Aorta (tissue), 5 donors: ENCODE measurements around the gene SYN1. TPM values are rescaled to one million over a fixed set of nuclear protein-coding genes. Genes with fewer than 3 reads are reported as not detected.
A peak's percentile ranks its signal among the peaks of the same experiment; 100 is the strongest.

Experiments used
- ATAC-seq: fragments of 200-7000 bp; cut with Tn5 transposase; one replicate; pipeline ENCODE4 v1.9.1; 2022; ENCODE audit warnings: moderate library complexity; ENCODE audit not compliant: low FRiP score
- DNase-seq, 2 donors: peaks; one replicate each; pipeline ENCODE4 v3.0.0-alpha.2; 2020
- H3K27ac ChIP-seq, 2 donors: one replicate each; pipeline ENCODE4 v1.5.1; 2013; ENCODE audit warnings: low read length in 2 of 2, mild to moderate bottlenecking in 2 of 2, moderate library complexity in 2 of 2, control low read depth in 1 of 2, inconsistent platforms in 1 of 2, low read depth in 1 of 2
- H3K27me3 ChIP-seq, 2 donors: one replicate each; pipeline ENCODE4 v1.6.1; 2013; ENCODE audit warnings: control low read depth in 1 of 2, low read length in 1 of 2, mild to moderate bottlenecking in 1 of 2, moderate library complexity in 1 of 2; ENCODE audit not compliant: insufficient read depth in 2 of 2, control insufficient read depth in 1 of 2
- H3K36me3 ChIP-seq, 2 donors: one replicate each; pipeline ENCODE4 v1.6.1; 2013; ENCODE audit warnings: control low read depth in 1 of 2, low read length in 1 of 2, mild to moderate bottlenecking in 1 of 2; ENCODE audit not compliant: insufficient read depth in 2 of 2, control insufficient read depth in 1 of 2
- H3K4me1 ChIP-seq, 2 donors: one replicate each; pipeline ENCODE4 v1.6.1; 2013; ENCODE audit warnings: low read length in 2 of 2, control low read depth in 1 of 2, mild to moderate bottlenecking in 1 of 2, moderate library complexity in 1 of 2; ENCODE audit not compliant: insufficient read depth in 2 of 2, control insufficient read depth in 1 of 2
- H3K4me3 ChIP-seq, 2 donors: one replicate each; pipeline ENCODE4 v1.5.1; 2013; ENCODE audit warnings: low read length in 2 of 2, control low read depth in 1 of 2, mild to moderate bottlenecking in 1 of 2
- H3K9me3 ChIP-seq: one replicate; pipeline ENCODE4 v1.6.1; 2013; ENCODE audit warnings: mild to moderate bottlenecking, low read length; ENCODE audit not compliant: control insufficient read depth
- WGBS, 2 donors: extraction: QIAGEN DNeasy Blood & Tissue Kit; methylation state at CpG; one replicate each; pipeline ENCODE4 v1.1.7; 2013; 5-methylcytosine and 5-hydroxymethylcytosine counted together
- intact Hi-C, 2 donors: fragments of 100-400 bp; cut with DNase I; formaldehyde crosslinking; loops; one replicate each; pipeline versions ENCODE4 v1.14.2 to v1.15.0; 2022
- polyA plus RNA-seq, 2 donors: library from polyadenylated mRNA; stranded (reverse); fragments of 200-250 nt; gene quantifications; one replicate each; pipeline ENCODE4 v1.2.3, GENCODE V29; 2013
- total RNA-seq, 2 donors: library from RNA; stranded (reverse); fragmentation: NEBNext Ultra II Directional; extraction: Animal tissue kit (Norgen Biotek cat#: 25700); gene quantifications; one replicate each; pipeline ENCODE4 v1.2.1, GENCODE V29; 2021
- donor health status: healthy with polysubstance abuse.
- donor health status: Bipolar disorder and iron deficiency.
- donor health status: DM: no; HTN: no; CAD: no.
- donor health status: DM: no; HTN: no; CAD: no.
- donor health status: DM: yes; HTN: yes; CAD: no.

SYN1 gene
- total and polyA plus RNA-seq, 4 donors, result 0.90 to 1.9 (median 1.5) TPM

- Histone ChIP-seq H3K4me3 (no peak overlapping the region), H3K36me3 (peaks cover 0 to 2% of the 10 kb centered on the region in 2 donors), H3K4me1 (no peaks in the 10 kb centered on the region), H3K9me3 (no peaks in the 10 kb centered on the region), H3K27ac (no peak overlapping the region), H3K27me3 (no peaks in the 10 kb centered on the region)
- DNase-seq (no peak), ATAC-seq (no peak)
- 13 to 26% methylated on average over 2 of the region's 2 CpGs for WGBS, 2 donors
- intact Hi-C loops, result loop anchor here (5.0 to 10.0 kb wide), 2 partner anchors 59 to 82 kb away; partner anchors contain the start of genes ARAF (in 1 of the 2) and TIMP1 (in 1 of the 2)
These were observed 24.3 kb upstream of the SYN1 start for GRCh38 chrX:47643926-47644325.

GRCh38 chrX:47638816-47639215 lies 19.2 kb upstream of the SYN1 start:
- Histone ChIP-seq H3K4me3 (no peak overlapping the region), H3K27ac (no peak overlapping the region), H3K27me3 (no peaks in the 10 kb centered on the region), H3K9me3 (no peaks in the 10 kb centered on the region), H3K4me1 (no peaks in the 10 kb centered on the region), H3K36me3 (peaks cover 0 to 2% of the 10 kb centered on the region in 2 donors)
- 91 to 92% methylated on average over 14 of the region's 14 CpGs for WGBS, 2 donors
- DNase-seq, result no peak
- intact Hi-C loops, result no loop called here
- no peak for ATAC-seq

GRCh38 chrX:47637546-47638195 lies 18.0 kb upstream of the SYN1 start:
- Histone ChIP-seq H3K27me3 (no peaks in the 10 kb centered on the region), H3K36me3 (peaks cover 0 to 2% of the 10 kb centered on the region in 2 donors), H3K4me3 (no peak overlapping the region), H3K27ac (no peak overlapping the region), H3K9me3 (no peaks in the 10 kb centered on the region), H3K4me1 (no peaks in the 10 kb centered on the region)
- intact Hi-C loops, result no loop called here
- peak in 1 of 2 donors; percentile 68 for DNase-seq
- 48 to 71% methylated on average over 31 of the region's 31 CpGs for WGBS, 2 donors
- peak; percentile 68 for ATAC-seq

DNA sequence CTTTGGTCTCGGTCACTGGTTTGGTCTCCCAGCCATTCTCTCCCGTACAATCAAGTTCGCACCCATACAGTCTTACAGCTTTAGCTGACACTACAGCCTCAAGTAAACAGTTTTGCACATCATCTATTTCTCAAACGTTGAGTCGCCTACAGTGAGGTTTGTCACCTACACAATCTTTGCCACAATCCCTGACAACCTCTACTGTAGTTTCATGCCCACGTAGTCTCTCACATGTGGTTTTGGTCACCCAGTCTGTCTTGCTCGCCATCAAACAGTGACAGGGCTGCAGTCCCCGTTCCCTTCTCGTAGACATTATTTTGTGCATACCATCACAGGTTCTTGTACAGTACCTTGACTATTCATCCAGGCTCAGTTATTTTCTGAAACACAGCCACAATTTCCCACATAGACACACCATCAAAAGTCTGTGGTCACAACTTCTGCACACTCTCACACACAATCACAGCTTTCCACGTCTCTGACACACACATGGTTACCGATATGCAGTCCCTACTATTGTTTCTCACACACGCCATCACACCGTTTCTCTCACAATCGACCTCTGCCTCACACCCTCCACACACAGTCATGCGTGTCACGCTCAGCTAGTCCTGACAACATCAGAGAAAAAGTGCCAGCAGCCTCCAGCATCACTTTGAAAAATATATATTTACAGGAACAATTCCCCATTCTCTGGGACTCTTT lies 15.4 kb upstream of the SYN1 start:
- Histone ChIP-seq H3K27ac (no peak overlapping the region), H3K4me1 (no peaks in the 10 kb centered on the region), H3K36me3 (peaks cover 0 to 2% of the 10 kb centered on the region in 2 donors), H3K4me3 (no peak overlapping the region), H3K9me3 (no peaks in the 10 kb centered on the region), H3K27me3 (no peaks in the 10 kb centered on the region)
- no peak for DNase-seq
- no peak for ATAC-seq
- 87 to 89% methylated on average over 16 of the region's 16 CpGs for WGBS, 2 donors
- intact Hi-C loops, result no loop called here

GRCh38 chrX:47633689-47634590 lies 14.3 kb upstream of the SYN1 start:
- no peak for ATAC-seq
- WGBS, 2 donors, result 64 to 66% methylated on average over 14 of the region's 14 CpGs
- intact Hi-C loops, result no loop called here

DNA sequence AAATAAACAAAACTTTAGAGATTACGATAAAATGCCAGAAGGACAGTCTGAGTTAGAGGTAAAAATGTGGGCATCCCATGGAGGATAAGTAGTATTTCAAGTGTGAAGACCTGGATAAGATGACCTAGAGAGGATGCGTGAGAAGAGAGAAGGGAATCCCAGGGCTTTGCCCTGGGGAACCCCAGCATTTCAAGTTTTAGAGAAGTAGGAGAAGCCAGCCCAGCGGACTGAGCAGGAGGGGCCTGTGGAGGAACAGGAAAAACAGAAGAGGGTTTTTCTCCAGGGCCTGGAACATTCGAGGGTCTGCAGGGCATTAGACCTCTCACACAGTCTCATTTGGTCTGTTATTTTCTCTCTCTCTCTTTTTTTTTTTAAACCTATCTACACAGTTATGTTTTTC lies 13.0 kb upstream of the SYN1 start:
- Histone ChIP-seq H3K27me3 (no peaks in the 10 kb centered on the region), H3K27ac (no peak overlapping the region), H3K9me3 (no peaks in the 10 kb centered on the region), H3K4me3 (no peak overlapping the region), H3K36me3 (no peaks in the 10 kb centered on the region), H3K4me1 (no peaks in the 10 kb centered on the region)
- ATAC-seq, result no peak
- WGBS, 2 donors, result 69 to 74% methylated on average over 4 of the region's 4 CpGs
- intact Hi-C loops, result no loop called here
- DNase-seq, result no peak

More at GRCh38 chrX:47633689-47634590, 14.3 kb upstream of the SYN1 start:
- no peak overlapping the region for H3K4me3 ChIP-seq
- H3K4me1 ChIP-seq, result no peaks in the 10 kb centered on the region
- no peaks in the 10 kb centered on the region for H3K27me3 ChIP-seq
- H3K27ac ChIP-seq, result no peak overlapping the region
- no peak for DNase-seq
- H3K9me3 ChIP-seq, result no peaks in the 10 kb centered on the region
- peaks cover 0 to under 1% of the 10 kb centered on the region in 2 donors for H3K36me3 ChIP-seq

GRCh38 chrX:47631676-47632075 lies 12.0 kb upstream of the SYN1 start:
- intact Hi-C loops, result no loop called here
- 81 to 89% methylated on average over 5 of the region's 5 CpGs for WGBS, 2 donors

GRCh38 chrX:47629419-47630200 lies 10.0 kb upstream of the SYN1 start, which contains the start of gene CFP:
Gene CFP, minus strand, starts transcription at chrX:47629930. Its CDS starts 86 bp downstream, at chrX:47629844.
- Histone ChIP-seq H3K4me1 (no peaks in the 10 kb centered on the region), H3K36me3 (no peaks in the 10 kb centered on the region), H3K9me3 (no peaks in the 10 kb centered on the region), H3K4me3 (no peak within 1 kb of the TSS), H3K27ac (no peak within 1 kb of the TSS), H3K27me3 (no peaks in the 10 kb centered on the region)
- no peak for ATAC-seq
- 61 to 68% methylated on average over 14 of the region's 14 CpGs for WGBS, 2 donors
- DNase-seq, result no peak
- intact Hi-C loops, result no loop called here

More at GRCh38 chrX:47631676-47632075, 12.0 kb upstream of the SYN1 start:
- Histone ChIP-seq H3K9me3 (no peaks in the 10 kb centered on the region), H3K4me1 (no peaks in the 10 kb centered on the region), H3K4me3 (no peak overlapping the region), H3K27me3 (no peaks in the 10 kb centered on the region), H3K27ac (no peak overlapping the region), H3K36me3 (no peaks in the 10 kb centered on the region)
- DNase-seq (no peak), ATAC-seq (no peak)
